GM20431 (cell line): ENCODE results near the gene LGALSL.
"Not testable (repeated sequence)": the region's sequence is repeated elsewhere in the genome, so short reads cannot be mapped to it uniquely, and the experiment has no call there.

Experiments
- in situ Hi-C: fragments of 300-500 bp; cut with MseI, MboI; formaldehyde crosslinking; loops from one replicate; pipeline ENCODE4 v1.15.0; 2020; ENCODE audit warnings: low sequenced_read_pairs; ENCODE audit not compliant: unreplicated experiment

The LGALSL gene

DNA sequence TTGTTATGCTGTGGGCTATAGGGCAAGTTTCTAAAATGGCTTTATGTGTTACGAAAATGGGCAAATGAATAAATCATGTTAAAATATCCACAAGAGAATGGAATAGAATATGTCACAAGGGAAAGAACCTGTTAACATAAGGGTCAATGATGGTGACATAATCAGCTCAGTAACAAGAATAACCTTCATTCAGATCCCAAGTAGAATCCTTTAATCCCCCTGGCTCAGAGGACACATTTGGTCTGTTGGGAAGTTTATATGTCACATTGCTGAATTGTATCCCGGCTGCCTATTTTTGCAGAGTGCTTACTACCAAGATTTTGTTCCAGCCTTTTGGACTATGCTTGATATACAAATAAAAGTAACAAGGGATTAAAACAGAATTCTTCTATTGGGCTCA is 13.1 kb upstream of the LGALSL start:
- in situ Hi-C loops, result no loop called here

DNA sequence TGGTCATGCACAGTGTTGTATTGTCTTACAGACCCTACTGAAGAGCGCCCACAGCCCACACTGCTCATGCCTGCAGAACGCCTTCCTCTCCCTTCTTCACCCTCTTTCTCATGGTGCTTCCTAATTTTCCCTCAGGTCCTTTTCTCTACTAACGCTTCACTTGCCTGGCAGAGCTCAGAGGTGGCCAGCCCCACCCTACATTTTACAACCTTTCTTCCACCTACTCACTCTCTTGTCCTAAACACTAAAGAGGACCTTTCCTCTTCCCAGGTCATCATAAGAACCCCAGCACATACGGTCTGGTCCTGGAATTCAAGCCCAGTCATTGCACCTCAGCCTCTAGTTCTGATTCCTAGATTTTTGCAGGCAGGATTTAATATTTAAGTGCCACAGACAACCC is 11.7 kb upstream of the LGALSL start:
- in situ Hi-C loops, result no loop called here

DNA sequence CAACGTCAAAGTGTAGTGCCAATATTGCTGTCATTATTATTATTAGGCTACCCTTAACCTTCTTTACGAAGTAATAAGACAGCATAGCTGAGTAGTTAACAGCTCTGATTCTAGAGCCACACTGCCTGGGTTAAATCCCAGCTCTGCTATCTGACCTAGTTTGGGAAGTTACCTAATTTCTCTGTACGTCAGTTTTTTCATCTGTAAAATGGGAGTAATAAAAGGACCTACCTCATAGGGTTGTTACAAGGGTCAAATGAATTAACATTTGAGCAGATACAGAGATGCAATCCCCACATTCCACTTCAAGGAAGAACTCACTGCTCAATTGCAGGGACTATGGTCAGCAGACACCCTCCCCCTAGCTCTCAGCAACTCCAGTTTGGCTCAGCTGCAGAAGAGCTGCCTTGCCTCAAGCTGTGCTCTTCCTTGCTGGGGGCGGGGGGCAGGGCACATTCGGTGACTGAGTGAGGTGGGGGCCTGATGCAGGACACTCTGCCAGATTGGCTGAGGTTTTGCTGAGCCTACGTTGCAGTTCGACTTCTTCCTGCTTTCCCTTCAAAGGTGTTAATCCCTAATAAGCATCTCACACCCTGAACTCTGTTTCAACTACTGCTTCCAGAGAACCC is 11.0 kb upstream of the LGALSL start:
- in situ Hi-C loops, result no loop called here

DNA sequence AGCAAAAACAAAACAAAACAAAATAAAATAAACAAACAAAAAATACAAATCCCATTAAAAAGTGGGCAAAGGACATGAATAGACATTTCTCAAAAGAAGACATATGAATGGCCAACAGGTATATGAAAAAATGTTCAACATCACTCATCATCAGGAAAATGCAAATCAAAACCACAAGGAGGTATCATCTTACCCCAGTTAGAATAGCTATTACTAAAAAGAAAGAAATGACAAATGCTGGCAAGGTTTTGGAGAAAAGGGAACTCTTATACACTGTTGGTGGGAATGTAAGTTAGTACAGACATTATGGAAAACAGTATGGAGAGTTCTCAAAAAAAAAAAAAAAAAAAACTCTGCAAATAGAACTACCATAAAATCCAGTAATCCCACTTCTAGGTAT is 8.0 kb upstream of the LGALSL start:
- in situ Hi-C loops, result not testable (repeated sequence)

DNA sequence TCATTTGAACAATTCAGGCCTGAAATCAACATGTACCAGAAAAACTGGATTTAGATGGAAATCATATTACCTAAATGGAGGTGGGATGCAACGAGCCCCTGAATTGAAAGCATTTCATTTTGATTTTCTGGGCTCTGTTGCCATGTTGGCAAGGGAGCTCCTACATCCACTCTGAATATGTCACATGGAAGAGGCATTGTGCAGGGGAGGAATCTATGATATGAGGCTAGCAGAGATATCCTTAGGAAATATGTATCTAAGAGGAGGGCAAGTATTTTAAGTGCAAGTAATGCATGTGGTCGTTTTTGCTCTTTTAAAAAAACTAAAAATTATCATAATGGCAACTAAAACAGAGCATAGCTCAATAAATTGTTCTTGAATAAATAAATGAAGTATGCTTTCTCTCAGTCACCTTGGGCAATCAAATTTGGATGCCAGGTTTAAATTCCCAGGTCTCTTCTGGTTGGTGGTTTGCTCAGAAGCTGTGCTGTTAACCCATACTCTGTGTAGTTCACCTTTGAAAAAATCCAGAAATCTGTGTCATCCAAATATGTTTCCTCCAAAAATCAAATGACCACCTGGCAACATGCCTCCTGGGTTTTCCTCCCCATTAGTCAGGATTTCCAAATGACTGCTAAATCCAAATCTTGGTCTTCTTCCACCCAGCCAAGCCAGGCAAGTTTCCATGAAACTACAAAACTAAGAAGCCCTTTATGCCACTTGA is 6.5 kb upstream of the LGALSL start:
- in situ Hi-C loops, result no loop called here

DNA sequence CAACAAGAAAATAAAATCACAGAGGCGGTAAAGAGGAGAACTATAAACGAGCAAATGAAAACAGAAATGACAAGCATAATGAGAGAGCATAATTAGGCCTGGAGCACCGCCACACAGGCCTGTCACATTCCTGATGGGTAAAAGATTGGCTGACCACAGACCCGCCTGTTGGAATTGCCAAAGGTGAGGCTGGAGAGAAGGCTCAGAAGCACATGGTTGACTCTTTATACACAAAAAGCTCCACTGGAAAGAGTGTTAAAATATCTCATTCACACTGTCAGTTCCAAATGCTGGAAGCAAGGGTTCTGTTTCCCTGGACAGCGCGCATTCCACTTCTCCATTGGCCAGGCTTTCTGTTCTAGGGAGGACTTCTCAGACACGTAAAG is 5.9 kb upstream of the LGALSL start:
- in situ Hi-C loops, result no loop called here

DNA sequence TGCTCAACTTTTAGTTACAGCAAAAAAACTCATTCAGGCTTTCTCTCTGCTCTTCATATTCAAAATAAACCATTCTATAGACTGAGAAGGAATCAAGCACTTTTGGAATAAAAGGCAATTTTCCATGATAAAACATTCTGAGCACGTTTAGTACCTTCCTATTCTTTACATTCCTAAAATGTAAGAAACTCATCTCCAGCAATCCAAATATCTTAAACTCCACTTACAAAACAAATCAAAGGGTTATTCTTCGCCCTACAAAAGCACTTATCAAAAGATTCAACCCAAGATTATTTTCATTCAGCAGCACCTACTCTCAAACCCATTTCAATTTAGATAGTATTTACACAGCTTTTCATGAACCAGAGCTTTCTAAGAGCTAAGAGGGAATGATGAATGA is 2.9 kb upstream of the LGALSL start:
- in situ Hi-C loops, result no loop called here

DNA sequence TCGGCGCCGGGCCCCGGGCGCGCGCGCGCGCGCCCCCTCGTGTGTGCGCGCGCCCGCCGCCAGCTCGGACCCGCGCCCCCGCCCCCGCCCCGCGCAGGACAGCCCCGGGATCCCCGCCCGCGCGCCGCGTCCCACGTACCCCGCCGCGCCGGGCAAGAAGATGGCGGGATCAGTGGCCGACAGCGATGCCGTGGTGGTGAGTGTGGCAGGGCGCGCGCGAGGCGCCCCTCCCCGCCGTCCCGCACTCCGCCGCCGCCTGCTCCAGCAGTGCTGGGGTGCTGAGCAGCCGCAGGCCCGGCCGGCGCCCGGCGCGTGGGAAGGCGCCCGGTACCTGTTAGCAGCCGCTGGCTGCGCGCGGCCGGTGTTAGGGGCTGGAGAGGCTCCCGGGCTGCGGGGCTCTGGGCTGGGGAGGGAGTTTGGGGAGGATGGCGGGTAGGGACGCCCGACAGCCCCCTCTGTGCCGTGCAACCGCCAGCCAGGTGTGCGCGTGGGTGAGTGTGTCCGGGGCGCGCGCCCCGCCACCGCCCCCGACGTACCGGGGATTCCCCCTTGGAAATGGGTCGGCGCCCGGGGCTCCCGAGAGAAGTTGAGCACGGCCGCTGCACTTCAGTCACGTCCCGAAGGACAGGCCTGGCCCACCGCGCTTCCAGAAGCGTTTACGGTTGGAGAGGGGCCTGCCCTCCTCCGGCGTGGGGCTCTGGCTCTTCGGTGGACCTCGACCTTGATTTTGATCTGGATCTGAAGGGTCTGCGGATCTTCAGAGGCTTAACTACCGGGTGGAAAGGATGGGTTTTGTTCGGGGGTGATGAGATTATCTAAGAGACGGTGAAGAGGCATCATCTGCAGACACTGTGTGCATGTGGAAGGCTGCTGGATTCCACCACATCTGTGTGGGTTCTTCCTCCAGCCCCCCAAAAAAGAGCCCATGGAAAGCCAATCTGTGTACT is 697 bp downstream of the LGALSL start:
- in situ Hi-C loops, result no loop called here

DNA sequence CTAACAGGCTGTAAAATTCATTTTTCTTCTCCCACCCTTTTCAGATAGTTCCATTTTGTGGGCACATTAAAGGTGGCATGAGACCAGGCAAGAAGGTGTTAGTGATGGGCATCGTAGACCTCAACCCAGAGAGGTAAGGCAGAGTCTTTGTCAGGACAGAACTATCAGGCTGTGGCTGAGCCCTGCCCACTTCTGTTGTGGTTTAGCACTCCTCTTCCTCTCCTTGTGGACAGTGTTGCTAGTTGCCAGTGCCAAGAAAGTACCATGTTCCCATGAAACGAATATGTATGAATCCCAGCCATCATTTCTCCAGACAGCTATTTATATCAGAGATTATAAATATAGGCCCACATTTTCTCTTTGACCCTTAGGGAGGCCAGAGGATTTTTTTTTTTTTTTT is 1.6 kb downstream of the LGALSL start:
- in situ Hi-C loops, result no loop called here

DNA sequence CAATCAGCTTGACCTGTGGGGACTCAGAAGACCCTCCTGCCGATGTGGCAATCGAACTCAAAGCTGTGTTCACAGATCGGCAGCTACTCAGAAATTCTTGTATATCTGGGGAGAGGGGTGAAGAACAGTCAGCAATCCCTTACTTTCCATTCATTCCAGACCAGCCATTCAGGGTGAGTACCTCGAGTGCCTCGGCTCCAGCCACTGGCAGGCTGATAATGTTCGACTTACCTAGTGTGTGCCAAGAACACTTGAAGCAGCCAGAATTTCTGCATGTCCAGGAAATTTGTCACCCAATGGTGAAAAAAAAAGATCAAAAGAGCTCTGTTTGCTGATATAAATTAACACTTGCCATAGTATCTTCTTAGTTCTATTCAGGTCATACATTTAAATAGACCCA is 2.3 kb downstream of the LGALSL start:
- in situ Hi-C loops, result no loop called here

DNA sequence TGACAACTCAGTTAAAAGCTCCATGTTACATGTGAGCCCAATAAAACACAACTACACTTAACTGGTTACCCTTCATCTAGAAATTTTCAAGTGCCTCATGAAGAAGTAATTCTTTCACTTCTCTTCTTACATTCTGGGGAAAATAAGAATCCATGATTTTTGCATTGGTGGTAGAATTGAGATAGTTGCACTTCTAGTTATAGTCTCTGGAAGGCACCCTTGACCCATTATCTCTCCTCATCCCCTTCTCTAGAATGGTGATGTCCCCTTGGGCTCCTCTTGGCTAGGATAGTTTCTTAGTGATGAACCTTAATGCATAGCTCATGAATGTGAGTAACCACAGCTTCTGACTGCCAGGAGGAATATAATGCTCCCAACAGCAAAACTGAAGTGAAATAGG is 3.6 kb downstream of the LGALSL start:
- in situ Hi-C loops, result no loop called here

DNA sequence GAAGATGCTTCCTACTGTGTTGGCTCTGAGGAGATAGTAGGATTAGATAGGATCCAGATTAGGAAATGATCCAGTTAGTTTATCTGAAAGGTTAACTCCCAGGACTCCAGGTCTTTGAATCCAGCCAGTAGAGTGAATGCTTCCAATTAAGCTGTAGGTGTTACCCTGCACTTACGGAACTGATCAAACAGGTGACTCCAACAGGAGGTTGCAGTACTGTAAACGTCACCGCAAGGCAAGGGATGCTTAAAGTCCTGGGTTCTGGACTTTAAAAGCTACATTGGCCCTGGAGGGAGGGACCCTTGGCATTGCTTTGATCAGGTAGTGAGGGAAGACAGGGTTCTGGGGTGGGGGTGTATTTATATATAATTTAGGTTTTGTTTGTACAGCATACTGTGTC is 5.6 kb downstream of the LGALSL start:
- in situ Hi-C loops, result no loop called here

DNA sequence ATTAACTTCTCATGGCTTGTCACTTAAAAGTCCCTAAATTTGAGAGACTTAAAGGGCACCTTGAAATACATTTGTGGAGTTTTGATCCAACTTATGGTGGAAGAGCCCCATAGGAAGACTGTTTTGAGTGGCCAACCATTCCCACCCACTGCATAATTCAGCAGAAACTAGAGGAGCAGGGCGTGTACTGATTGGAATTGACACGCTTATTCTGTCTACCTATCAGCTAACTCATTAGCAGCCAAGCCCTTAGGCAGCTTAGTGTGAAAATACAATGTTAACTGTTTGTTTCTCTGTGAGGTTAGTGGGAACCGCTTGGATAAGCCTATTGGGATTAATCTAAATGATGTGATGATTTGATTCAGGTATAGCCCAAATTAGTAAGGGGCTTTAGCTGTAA is 6.4 kb downstream of the LGALSL start:
- in situ Hi-C loops, result no loop called here

DNA sequence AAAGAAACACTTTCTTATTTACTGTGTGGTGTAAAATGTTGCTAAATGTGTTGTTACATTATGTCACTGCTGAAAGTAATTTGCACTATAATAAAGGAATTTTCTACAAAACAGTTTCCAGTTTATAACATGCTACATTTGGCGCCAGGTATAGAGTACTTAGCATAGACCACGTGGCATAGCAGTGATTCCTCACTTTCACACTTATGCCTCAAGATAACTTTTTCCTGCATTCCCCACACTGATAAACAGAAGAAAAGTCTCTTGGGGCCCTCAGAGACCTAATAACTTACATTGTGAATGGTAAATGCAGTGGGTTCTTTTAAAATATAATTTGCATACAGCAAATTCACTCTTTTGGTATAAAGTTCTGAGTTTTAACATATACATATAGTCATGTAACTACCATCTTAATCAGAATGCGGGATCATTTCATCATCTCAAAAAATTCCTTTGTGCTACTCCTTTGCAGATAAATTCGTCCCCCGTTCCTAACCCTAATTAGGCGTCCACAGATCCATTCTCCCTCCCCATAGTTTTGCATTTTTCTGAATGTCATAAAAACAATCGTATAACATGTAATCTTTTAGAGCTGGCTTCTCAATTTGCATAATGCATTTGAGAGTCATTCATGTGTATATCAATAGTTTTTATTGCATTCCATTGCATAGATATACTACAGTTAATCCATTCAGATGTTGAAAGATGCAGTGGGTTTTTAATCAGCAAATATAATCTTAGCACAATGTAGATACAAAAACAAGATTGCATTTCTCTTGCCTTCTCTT is 7.5 kb downstream of the LGALSL start:
- in situ Hi-C loops, result no loop called here

DNA sequence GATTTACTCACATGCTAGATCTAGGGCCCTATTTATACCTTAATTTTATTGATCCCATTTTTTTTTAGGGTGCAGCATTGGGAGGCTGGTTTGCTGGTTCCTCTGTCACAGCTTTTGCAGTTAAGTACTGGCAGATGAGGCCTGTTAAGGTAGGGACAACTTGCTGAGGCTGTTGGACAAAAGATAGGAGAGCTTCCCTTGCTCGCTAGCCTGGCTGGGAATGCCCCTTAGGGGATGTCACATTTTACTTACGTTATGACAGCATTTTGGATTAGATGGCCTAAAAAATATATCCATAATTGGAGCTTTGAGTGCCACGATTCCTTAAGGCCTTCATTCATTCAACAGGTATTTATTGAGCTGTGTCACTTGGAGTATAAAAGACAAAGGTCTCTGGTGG is 8.2 kb downstream of the LGALSL start:
- in situ Hi-C loops, result no loop called here

DNA sequence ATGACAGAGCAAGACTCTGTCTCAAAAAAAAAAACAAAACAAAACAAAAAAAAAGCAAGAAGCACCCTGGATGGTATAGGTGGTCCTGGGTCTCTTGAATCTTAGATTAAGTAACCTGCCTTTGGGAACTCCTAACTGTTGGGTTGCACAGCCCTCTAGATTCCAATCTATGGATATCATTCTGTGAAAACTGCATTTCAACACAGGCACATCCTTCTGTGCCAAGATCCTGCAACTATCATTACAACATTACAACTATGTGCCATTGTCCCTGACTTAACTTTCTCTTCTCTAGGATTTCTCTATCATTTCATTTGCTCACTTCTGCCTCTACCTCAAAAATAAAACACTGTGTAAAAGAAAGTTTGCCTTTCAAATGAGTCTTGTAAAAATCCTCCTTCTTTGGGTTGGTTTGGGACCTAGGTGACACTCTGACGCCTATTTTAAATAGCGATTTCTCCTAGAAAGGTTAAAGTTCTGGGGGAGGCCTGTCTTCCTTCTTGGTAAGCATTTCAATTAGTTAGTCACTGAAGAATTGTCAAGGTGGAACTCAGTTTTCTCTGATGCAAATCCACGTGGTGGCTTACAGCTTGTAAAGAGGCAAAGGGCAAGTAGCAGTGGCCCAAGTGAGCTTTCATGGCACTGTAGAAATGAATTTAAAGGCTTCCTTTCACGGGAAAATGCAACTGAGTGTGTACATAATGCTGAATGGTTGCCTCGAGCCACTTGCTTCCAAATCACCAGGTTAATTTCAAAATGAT is 9.2 kb downstream of the LGALSL start:
- in situ Hi-C loops, result no loop called here

DNA sequence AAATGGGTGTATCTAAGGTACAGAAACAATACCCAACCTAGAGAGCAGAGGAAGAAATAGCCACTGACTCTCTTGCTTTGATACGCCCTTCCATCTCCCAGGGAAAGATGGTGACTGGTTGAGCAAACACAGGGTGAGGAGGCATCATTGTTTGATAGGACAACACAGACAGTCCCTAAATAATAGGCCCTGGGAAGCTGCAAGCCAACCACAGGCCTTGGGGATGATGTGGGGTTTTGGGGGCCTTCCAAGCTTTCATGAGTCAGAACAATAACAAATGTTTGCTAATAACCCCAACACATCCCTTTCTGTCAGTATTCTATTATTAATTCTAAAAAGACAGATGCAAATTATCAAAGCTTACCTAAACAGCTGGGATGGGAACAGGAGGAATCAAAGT is 9.8 kb downstream of the LGALSL start:
- in situ Hi-C loops, result no loop called here

DNA sequence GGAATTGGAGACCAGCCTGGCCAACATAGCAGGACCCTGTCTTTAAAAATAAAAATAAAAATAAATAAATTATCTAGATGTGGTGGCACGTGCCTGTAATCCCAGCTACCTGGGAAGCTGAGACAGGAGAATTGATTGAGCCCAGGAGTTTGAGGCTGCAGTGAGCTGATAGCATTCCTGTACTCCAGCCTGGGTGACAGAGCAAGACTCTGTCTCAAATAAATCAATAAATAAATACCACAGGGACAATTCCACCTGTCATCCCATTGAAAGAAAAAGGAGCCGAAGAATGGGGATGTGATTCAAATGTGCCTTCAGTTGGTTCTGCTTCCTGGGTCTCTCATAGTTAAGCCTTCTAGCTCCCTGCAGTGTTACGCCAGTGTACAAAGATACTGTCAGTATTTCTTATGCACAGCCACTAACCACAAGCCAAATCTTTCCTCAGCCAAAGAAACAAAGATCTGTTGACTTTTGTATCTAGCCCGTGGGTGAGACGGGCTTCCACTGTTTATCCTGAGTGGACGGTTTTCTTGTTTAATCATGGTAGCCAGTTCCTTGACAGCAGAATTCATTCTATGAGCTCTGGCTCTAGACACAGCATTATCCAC is 12.6 kb downstream of the LGALSL start:
- in situ Hi-C loops, result no loop called here
